Hippocampal formation (tissue), 2 donors: ENCODE results near the gene EFNB1.

Source experiments
- DNase-seq, 2 donors: peaks; one replicate each; lab custom pipeline; 2025; lab: John Stamatoyannopoulos, UW

EFNB1 gene

DNA sequence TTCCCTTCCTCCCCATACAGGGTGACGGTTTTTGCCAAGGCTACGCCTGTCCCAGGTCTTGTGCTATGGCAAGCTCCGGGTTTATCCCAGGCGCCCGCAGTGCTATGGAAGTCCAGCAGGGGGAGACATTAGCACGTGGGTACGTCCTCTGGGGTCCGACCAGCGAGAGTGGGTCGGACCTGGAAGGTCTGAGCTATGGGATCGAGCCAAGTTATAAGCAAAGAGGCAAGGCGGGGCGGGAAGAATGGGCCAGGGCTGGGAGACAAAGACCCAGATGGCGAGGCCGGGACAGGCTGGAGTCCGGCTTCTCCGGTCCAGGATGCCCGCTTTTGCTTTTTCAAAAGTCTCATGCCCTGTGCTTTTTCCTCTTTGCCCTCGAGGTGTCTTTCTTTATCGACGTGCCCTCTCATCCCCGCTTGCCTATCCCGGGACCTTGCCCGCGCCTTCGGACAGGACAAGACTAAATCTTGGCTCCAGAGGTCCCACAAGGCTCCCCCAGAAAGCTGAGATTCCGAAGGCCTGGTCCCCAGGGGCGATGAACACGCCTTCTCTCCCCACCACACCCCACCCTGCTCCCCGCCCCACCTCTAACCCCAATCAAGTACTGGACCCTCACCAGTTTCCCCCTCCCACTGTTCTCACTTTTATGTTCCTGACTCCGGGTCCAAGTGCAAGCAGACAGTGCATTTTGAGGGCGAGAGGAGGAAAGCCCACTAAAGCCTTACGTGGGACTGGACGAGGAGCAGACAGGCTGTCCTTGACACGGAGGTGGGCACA lies 785 bp upstream of the EFNB1 start:
- DNase-seq, result peak; percentile 28 to 74

DNA sequence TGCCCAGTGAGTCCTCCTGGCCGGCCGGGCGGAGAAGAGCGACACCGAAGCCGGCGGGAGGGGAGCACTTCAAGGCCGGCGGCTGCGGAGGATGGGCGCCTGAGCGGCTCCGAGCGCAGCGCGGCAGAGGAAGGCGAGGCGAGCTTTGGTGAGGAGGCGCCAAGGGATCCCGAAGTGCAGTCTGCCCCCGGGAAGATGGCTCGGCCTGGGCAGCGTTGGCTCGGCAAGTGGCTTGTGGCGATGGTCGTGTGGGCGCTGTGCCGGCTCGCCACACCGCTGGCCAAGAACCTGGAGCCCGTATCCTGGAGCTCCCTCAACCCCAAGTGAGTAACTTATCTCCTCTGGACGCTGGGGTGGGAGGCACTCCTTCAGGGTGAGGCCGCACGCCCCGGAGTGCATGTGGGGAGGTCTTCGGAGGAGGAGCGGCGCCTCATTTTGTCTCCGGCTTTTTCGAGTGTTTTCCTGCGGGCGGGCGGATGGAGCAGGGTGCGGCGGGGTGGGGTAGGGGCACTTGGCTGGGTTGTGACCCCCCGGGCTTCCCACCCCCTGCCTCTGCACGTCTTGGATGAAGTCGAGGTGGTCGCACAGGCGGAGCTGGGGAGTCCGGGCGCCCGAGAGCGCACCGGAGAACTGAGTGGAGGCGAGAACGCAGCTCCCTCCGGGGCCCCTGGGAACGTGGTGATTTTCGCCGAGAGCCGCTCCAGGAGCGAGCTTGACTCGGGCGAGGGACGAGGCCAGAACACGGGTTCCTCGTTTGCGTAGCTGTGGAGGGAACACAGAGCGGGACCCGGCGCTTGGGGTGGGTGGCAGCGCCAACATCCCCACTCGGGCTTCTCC lies 979 bp downstream of the EFNB1 start:
- DNase-seq, result no peak

DNA sequence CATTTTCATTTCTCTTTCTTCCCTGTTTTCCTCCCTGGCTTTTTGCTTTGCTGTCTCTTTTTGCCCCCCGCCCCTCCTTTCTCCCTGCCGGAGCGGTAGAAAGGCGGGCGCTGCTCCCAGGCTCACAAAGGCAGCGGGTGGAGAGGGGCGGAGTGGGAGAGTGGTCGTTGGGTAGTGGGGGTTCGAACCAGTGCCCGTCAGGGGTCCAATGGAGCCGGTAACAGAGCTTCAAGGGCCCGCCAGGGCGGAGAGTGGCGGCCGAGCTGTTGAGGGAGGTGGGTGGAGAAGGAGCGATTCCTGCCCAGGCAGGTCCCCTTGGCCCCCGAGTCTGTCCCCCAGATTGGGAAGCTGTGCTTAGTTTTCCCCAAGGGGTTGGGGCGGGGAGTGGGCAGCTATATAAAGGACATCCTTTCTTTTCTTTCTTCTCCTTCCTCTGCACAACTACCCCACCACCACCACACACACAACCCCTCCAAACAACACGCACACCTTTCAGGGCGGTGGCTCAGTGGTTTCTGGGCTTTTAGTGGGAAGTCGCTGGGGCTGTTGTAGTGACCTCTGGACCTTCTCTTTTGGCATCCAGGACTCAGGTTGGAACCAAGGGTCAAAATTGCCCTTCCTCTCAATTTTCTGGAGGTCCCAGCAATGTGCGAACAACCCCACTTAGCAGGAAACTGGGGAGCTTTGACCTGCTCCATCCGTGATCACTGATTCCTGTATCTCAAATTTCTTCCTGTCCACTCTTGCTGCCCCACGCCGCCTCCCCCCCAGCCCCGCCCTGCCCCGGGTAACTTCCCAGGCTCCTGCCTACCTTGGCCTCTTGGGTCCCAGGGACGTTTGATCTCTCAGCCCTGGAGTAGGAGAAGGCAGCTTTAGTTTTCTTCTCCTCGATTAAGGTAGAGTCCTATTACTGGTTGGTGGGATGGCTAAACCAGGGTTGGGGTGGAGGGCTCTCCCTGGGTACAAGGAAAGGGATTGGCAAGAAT lies 1.9 kb downstream of the EFNB1 start:
- DNase-seq, result no peak

DNA sequence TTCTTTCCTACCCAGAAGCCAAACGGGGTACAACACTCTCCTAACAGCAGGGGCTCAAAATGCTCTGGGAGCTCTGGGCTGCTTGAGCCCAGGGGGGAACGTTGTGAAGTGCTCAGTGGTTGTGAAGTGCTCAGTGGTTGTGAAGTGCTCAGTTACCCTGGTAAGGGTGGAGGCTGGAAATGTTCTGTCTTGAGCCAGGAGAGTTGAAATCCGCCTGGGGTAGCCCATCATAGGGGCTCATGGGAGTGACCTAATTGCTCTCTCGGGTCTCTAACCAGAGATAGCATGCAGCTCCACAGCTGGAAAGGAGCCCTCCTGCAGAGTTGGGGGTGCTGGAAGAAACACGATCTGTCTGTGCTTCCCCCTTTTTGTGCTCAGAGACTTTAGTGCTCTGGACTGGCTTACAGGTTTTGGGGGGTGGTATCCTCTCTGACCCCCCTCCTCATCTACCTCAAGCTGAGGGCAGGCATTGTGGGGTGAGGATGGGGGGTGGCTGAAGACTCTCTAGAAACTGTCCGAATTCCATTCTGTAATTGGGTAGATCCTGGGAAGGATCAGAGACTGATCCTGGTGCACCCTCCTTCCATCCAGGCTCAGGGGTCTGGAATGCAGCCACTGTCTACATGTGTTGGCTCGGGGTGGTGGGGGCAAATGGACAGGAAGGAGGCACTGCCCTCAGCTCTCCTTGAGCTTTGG lies 2.7 kb downstream of the EFNB1 start:
- DNase-seq, result no peak

DNA sequence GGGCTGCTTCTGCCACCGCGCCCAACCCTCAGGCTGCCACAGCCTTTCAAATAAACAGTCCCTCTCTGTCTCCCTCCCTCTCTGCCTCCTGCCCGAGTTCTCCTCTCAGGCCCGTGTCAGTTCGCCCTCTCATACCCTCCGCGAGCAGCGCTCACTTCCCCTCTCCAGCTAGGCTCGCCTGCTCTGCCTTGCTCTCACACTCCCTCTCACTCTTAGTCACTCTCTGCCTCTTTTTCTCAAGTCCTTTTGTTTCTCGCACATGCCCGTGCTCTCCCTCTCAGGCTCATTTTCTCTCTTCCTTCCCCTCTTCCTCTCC lies 3.2 kb downstream of the EFNB1 start:
- peak in 1 of 2 donors; percentile 2 for DNase-seq

DNA sequence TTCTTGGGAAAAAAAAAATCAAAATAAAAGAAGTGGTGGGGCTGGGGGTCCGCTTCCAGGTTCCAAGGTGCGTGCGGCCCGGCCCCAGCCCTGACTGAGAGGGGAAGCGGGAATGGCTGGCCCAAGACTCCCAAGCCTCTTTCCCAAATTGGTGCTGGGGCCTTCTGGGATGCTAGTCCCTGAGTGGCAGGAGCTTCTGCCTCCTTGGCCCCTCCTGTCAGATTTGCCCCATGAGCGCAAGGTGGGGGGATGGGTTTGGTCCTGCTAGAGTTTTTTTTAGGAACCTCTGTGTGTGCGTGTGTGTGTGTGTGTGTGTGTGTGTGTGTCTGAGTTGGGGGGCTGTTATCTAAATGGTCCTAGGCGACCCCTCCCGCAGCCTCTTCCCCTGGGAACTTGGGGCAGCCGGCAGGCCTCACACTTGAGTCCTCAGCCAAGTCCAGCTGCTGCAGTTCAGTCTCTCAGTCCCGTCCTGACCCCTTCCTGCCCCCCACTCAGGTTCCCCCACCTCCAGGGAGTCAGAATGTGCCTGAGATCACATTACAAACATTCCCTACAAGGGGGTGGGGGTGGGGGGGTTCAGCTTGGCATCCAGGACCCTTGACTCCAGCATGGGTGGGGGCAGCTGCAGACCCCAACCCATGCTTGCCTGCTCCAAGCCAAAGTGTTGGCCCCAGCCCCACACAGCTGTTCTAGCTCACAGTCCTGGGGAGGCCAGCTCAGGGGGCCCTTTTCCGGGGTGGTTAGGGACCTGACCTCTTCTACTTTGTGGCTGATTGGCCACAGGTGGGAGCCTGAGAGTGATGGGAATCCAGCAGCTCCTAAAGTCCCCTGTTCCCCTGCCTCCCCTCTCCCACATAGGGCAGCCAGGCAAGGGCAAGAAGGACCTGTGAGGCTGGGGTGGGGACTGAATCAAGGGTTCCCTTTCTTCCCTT lies 4.0 kb downstream of the EFNB1 start:
- no peak for DNase-seq

DNA sequence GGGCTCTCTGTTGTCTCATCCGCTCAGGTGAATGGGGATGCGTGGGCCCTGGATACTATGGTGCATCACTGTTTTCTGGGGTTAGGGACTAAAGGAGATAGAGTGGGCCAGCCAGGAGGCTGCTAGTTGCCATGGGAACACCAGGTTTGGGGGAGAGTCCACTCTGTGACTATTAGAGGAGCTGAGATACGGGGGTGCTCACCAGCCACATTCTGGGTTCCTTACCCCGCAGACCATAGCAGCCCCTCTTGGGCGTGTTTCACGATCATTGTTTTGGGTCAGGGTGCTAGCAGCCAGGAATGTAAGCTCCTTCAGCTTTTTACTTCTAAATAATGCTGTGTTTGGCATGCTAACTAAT lies 4.6 kb downstream of the EFNB1 start:
- DNase-seq, result no peak

DNA sequence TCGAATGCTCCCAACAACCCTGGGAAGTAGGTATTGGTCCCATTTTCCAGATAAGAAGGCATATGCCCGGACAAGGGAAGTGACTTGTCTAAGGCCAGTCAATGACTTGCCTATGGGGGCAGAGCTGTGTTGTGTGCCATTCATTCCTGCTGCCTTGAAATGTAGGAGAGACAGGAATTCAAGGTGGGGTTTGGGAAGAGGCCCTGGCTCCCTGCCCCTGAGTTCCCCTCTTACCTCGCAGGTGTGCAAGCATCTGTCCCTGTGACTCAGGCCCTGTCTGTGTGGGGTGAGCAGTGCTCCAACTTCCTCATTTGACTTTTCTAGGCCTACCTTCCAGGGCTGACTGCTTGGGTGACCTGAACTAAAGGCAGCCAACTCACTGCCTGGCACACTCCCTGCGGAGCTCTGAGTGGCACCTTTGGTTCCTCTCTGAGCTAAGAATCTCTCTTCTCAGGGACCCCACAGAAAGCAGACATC lies 5.1 kb downstream of the EFNB1 start:
- no peak for DNase-seq

DNA sequence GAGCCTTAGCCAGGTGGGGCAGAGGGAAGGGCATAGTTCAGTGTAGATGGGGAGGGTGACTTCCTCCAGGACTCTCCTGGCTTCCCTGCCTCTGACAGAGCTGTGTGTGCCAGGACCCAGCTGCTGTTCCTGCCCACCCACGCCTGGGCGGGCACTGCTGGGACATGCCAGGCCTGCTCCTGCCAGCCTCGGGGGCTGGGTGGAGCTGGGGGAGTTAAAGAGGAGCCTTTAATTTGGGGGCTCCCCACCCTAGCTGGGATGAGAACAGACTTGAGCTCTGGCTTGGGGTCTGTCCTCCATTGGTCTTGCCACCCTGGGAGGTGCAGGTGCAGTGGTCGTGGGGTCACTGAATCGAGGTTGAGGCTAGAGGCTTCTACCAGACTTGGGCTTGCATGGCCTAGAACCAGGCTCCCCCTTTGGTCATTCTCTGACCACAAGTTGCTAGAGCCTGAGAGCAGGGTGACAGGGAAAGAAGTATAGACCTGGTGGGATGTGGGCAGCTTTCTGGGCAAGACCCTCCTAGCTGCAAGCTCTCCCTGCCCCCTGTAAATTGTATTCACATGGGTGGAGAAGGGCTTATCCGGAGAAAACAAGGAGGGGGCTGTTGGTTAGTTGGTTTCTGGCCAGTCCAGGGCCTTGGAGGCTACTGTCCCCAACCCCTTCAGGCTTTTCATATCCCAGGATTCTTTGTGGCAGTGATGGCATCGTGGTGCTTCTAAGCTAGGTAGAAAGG lies 5.7 kb downstream of the EFNB1 start:
- DNase-seq, result no peak

DNA sequence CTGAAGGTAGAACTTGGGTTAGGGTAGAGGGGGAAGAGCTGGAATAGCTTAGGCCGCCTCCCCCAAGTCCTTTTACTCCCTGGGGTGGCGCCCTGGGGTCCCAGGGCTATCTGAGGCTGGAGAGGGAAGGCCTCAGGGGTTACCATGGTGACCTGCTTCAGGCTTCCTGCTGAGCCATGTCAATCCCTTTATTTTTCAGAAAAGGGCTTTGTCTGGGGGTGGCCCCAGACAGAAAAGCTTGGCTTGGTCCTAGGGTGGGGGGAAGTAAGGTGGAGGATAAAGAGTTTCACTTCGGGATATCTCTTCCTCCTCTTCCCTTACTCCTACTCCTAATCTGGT lies 6.3 kb downstream of the EFNB1 start:
- no peak for DNase-seq

DNA sequence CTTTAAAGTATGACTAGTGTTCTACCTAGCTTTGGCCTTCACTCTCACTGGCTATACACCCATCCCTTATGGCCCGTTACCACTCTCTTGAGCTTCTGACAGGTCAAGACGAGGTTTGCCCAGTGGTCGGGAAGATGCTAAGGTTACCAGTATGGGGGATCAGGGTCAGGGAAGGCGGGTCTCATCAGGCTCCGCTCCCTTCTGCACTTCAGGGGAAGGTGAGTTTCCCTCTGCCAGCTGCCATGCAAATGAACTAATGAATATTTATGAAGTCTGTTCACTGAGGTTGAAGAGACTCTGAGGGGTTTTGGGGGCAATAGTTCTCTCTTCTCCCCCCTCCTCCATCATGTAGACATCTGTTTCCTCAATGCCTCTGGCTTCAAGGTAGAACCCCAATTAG lies 6.6 kb downstream of the EFNB1 start:
- no peak for DNase-seq

DNA sequence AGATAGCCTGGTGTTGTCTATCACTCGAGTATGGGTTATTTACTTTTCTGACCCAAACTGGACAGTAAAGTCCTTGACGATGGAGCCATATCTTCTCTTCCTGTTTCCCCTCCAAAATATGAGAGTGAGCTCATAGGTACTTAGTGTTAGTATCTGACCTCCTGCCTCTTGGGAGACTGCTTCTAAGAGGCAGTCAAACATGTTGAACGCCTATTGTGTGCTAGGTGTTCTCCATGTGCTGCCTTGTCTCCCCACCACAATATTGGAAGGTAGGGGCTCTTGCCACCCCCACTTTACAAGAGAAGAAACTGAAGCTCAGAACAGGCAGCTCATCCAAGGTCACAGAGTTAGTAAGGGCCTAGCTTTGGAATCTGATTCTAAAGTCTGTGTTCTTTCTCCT lies 8.3 kb downstream of the EFNB1 start:
- no peak for DNase-seq

DNA sequence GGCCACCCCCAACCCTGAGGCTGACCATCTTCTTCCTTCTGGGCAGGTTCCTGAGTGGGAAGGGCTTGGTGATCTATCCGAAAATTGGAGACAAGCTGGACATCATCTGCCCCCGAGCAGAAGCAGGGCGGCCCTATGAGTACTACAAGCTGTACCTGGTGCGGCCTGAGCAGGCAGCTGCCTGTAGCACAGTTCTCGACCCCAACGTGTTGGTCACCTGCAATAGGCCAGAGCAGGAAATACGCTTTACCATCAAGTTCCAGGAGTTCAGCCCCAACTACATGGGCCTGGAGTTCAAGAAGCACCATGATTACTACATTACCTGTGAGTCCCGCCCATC lies 9.7 kb downstream of the EFNB1 start:
- no peak for DNase-seq

DNA sequence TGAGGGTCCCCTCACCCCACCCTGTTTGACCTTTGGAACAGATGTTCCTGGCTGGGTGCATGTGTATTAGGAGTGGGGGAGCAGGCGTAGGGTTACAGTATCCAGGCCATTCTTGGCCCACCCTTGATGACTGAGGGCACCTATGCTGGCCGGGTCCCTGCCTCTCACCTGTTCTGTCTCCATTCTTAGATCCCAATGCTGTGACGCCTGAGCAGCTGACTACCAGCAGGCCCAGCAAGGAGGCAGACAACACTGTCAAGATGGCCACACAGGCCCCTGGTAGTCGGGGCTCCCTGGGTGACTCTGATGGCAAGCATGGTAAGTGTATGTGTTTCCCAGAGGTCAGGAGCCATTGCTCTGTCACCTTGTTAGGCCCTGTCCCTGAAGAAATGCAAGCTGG lies 10.9 kb downstream of the EFNB1 start:
- no peak for DNase-seq

DNA sequence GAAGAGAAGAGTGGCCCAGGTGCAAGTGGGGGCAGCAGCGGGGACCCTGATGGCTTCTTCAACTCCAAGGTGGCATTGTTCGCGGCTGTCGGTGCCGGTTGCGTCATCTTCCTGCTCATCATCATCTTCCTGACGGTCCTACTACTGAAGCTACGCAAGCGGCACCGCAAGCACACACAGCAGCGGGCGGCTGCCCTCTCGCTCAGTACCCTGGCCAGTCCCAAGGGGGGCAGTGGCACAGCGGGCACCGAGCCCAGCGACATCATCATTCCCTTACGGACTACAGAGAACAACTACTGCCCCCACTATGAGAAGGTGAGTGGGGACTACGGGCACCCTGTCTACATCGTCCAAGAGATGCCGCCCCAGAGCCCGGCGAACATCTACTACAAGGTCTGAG lies 11.4 kb downstream of the EFNB1 start:
- DNase-seq, result no peak

DNA sequence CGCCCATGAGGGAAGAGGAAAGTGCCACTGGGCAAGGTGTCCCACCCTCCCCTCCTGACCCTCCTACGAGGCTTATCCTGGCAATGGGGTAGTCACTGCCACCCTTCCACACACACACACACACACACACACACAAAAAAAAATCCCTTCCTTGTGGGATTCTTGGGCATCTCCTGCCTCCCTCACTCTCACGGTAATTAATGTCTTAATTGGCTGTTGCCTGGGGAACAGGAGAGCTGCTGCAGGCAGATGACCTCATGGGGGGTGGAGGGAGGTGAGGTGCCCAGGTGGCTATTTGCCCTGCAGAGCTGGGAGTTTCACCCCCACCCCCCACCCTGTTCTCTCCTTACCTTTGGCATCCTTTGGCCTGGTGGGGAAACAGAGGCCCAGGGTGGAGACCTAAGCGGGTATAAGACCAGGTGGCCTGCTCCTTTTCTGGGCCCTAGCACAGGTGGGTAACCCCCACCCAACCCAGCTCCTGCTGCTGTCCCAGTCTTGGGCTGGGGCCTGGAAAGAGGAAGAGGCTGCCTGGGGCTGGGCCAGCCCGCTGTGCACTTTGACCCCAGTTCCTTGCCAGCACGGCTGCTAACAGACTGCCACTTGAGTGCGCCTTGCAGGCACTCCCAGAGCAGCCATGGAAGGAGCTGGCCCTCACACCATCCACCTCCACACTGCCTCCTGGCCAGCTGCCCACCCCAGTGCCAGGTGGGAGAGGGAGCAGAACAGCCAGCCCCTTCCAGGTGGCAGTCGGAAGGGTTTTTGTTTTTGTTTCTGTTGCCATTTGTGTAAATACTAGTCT lies 12.6 kb downstream of the EFNB1 start:
- DNase-seq, result no peak

DNA sequence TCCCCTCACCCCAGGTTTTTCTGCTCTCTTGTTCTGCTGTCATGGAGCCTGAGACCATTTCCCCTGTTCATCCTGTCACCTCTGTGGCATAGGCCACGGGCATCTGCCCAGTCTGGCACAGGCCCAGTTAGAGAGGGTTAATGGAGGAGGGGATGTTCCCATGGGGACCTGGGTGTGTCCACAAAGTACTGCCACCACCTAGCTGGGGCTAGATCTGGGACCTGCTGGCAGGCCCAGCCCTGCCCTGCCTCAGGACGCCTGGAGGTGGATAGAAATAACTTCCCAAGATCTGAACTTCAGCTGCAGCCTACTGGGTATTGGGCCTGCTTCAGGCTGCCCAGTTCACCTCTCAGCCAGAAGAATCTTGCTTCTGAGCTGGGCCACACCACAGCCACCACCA lies 13.5 kb downstream of the EFNB1 start:
- DNase-seq, result no peak

DNA sequence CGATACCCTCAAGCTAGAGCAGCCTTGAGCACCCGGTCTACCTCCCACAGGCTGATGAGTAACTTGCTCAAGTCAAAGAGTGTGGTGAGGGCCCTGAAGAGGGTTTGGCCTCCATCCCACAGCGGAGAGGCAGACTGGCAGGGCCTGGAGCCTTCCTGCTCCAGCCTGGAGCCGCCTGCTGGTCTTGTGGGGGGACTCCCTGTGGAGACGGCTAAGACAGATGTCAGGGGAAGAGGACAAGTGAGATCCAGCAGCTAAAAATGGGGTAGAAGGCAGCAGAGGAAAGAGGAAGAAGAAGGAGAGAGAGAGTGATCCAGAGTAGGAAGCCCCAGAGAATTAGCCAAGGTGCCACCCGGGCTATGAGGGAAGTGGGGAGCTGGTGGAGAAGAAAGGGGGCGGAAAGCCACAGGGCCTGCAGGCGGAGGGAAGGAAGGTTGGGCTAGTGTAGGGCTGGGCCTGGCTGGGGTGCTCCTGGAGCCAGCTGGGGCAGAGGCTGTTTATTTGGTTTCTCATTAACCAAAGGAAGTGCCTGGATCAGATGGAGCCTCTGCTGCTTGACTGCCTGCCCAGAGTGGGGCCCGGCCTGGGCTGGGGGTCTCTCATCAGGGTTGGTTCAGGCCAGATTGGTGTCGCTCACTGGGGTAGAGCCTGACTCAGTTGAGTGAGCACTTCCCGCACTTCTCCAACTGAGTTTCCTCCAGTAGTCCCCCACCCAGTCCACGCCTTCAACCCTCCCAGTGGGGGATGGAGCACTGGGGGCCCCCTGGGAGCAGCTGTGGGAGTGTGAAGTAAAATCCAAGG lies 14.2 kb downstream of the EFNB1 start:
- DNase-seq, result no peak
